Activated naive CD4-positive, alpha-beta T cell treated with anti-CD3 and anti-CD28 coated beads, Interleukin-2, amount 50 U/mL, for 24 hours (primary cell): Measurements from ENCODE around the gene CCDC117.

Experiments used
- H3K27ac Mint-ChIP-seq: one replicate; pipeline ENCODE4 v1.8.0; 2021; ENCODE audit warnings: mild to moderate bottlenecking, mixed read lengths
- H3K27me3 Mint-ChIP-seq: one replicate; pipeline ENCODE4 v1.8.0; 2021; ENCODE audit warnings: mixed read lengths
- H3K36me3 Mint-ChIP-seq: one replicate; pipeline ENCODE4 v1.8.0; 2021; ENCODE audit warnings: mixed read lengths
- H3K4me1 Mint-ChIP-seq: one replicate; pipeline ENCODE4 v1.8.0; 2021; ENCODE audit warnings: mixed read lengths
- H3K4me3 Mint-ChIP-seq: one replicate; pipeline ENCODE4 v1.8.0; 2021; ENCODE audit warnings: mild to moderate bottlenecking, mixed read lengths
- H3K9me3 Mint-ChIP-seq: one replicate; pipeline ENCODE4 v1.8.0; 2021; ENCODE audit warnings: mixed read lengths

CCDC117 gene

GRCh38 chr22:28830441-28830840, 57.9 kb downstream of the CCDC117 start:
- H3K4me1 Mint-ChIP-seq, result peaks cover 9% of the 10 kb centered on the region
- H3K9me3 Mint-ChIP-seq, result no peaks in the 10 kb centered on the region
- no peak overlapping the region for H3K27ac Mint-ChIP-seq
- no peaks in the 10 kb centered on the region for H3K27me3 Mint-ChIP-seq
- no peak overlapping the region for H3K4me3 Mint-ChIP-seq
- no peaks in the 10 kb centered on the region for H3K36me3 Mint-ChIP-seq

GRCh38 chr22:28831140-28832072, 58.9 kb downstream of the CCDC117 start:
- Mint-ChIP-seq H3K27ac (no peak overlapping the region), H3K4me3 (no peak overlapping the region), H3K9me3 (no peaks in the 10 kb centered on the region), H3K27me3 (no peaks in the 10 kb centered on the region), H3K4me1 (peaks cover 9% of the 10 kb centered on the region), H3K36me3 (no peaks in the 10 kb centered on the region)

GRCh38 chr22:28832731-28833130, 60.2 kb downstream of the CCDC117 start:
- Mint-ChIP-seq H3K27me3 (no peaks in the 10 kb centered on the region), H3K4me3 (no peak overlapping the region), H3K4me1 (peaks cover 9% of the 10 kb centered on the region), H3K36me3 (no peaks in the 10 kb centered on the region), H3K27ac (no peak overlapping the region), H3K9me3 (no peaks in the 10 kb centered on the region)

GRCh38 chr22:28833276-28833923, 60.9 kb downstream of the CCDC117 start:
- no peak overlapping the region for H3K27ac Mint-ChIP-seq
- peaks cover 9% of the 10 kb centered on the region for H3K4me1 Mint-ChIP-seq
- no peaks in the 10 kb centered on the region for H3K9me3 Mint-ChIP-seq
- H3K27me3 Mint-ChIP-seq, result no peaks in the 10 kb centered on the region
- H3K4me3 Mint-ChIP-seq, result no peak overlapping the region
- no peaks in the 10 kb centered on the region for H3K36me3 Mint-ChIP-seq

GRCh38 chr22:28835630-28836189, 63.2 kb downstream of the CCDC117 start:
- no peak overlapping the region for H3K27ac Mint-ChIP-seq
- no peak overlapping the region for H3K4me3 Mint-ChIP-seq
- H3K4me1 Mint-ChIP-seq, result no peaks in the 10 kb centered on the region
- no peaks in the 10 kb centered on the region for H3K9me3 Mint-ChIP-seq
- no peaks in the 10 kb centered on the region for H3K27me3 Mint-ChIP-seq
- peaks cover 1% of the 10 kb centered on the region for H3K36me3 Mint-ChIP-seq

DNA sequence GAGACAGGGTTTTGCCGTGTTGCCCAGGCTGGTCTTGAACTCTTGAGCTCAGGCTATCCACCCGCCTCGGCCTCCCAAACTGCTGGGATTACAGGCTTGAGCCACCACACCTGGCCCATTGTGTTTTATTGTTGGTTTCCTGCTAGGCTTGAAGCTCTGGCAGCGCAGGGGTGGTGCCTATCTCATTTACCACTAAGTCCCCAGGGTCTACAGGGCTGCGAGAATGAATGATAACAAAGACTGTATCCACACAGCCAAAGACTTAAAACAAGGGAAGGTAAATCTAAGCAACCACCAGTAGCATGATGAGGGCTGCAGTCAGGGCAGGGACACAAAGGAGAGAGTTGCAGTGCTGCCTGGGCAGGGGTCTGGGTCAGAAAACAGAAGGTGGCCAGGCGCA, 65.1 kb downstream of the CCDC117 start:
- H3K36me3 Mint-ChIP-seq, result peaks cover 1% of the 10 kb centered on the region
- H3K4me3 Mint-ChIP-seq, result no peak overlapping the region
- no peak overlapping the region for H3K27ac Mint-ChIP-seq
- H3K27me3 Mint-ChIP-seq, result no peaks in the 10 kb centered on the region
- H3K4me1 Mint-ChIP-seq, result no peaks in the 10 kb centered on the region
- H3K9me3 Mint-ChIP-seq, result no peaks in the 10 kb centered on the region
